PC-9 (cell line): Measurements from ENCODE around the gene SANBR. TPM values are rescaled to one million over a fixed set of nuclear protein-coding genes. Genes with fewer than 3 reads are reported as not detected.

Experiments used
- BruUV-seq: library from RNA; stranded (reverse); fragments of 400-500 nt; replicated peaks from 2 replicates; lab custom pipeline; 2021; lab: Mats Ljungman, UMichigan
- CTCF ChIA-PET: fragments of 300-600 bp; sonication (Branson Sonifier 250); formaldehyde crosslinking; loops from one replicate; lab custom pipeline; 2022; ENCODE audit warnings: antibody characterized with exemption; lab: Charles Lee
- POLR2A ChIA-PET: fragments of 300-600 bp; sonication (Branson Sonifier 250); formaldehyde crosslinking; loops from one replicate; lab custom pipeline; 2022; ENCODE audit warnings: antibody characterized with exemption; ENCODE audit not compliant: unreplicated experiment; lab: Charles Lee
- DNase-seq, 2 experiments: peaks; one replicate each; pipeline versions ENCODE4 v3.0.0 to v3.0.0-alpha.2; 2015 to 2022; ENCODE audit warnings: mixed read lengths in 1 of 2
- H2AFZ ChIP-seq: fragments of 200-600 bp; sonication (generic); 2 replicates; pipeline ENCODE4 v1.8.1; 2017; ENCODE audit warnings: antibody characterized with exemption
- H3F3A ChIP-seq: fragments of 200-600 bp; sonication (generic); 2 replicates; pipeline ENCODE4 v1.8.1; 2017; ENCODE audit warnings: antibody characterized with exemption, mild to moderate bottlenecking, low read depth; ENCODE audit not compliant: insufficient read depth
- H3K27ac ChIP-seq: fragments of 200-600 bp; sonication (generic); 2 replicates; pipeline ENCODE4 v1.6.1; 2016; ENCODE audit warnings: mixed run types
- H3K27me3 ChIP-seq: fragments of 200-600 bp; sonication (generic); 2 replicates; pipeline ENCODE4 v1.6.1; 2016; ENCODE audit warnings: low read depth, mixed run types; ENCODE audit not compliant: insufficient read depth
- H3K36me3 ChIP-seq: fragments of 200-600 bp; sonication (generic); 2 replicates; pipeline ENCODE4 v1.6.1; 2016; ENCODE audit warnings: low read depth, mixed run types
- H3K4me1 ChIP-seq: fragments of 200-600 bp; sonication (generic); replicated peaks from 2 replicates; pipeline ENCODE4 v1.6.1; 2016; ENCODE audit warnings: mixed run types; ENCODE audit not compliant: insufficient read depth
- H3K4me2 ChIP-seq: fragments of 200-600 bp; sonication (generic); 2 replicates; pipeline ENCODE4 v1.6.1; 2017; ENCODE audit warnings: mixed run types
- H3K4me3 ChIP-seq: fragments of 200-600 bp; sonication (generic); 2 replicates; pipeline ENCODE4 v1.6.1; 2016; ENCODE audit warnings: mixed run types
- H3K79me2 ChIP-seq: fragments of 200-600 bp; sonication (generic); 2 replicates; pipeline ENCODE4 v1.6.1; 2017; ENCODE audit warnings: low read depth, mixed run types
- H3K9me2 ChIP-seq: fragments of 200-600 bp; sonication (generic); 2 replicates; pipeline ENCODE4 v1.8.1; 2017; ENCODE audit warnings: mild to moderate bottlenecking; ENCODE audit not compliant: insufficient read depth
- H3K9me3 ChIP-seq: fragments of 200-600 bp; sonication (generic); 2 replicates; pipeline ENCODE4 v1.8.1; 2016; ENCODE audit warnings: low read depth; ENCODE audit not compliant: insufficient read depth
- H4K20me1 ChIP-seq: fragments of 200-600 bp; sonication (generic); 2 replicates; pipeline ENCODE4 v1.8.1; 2017; ENCODE audit not compliant: insufficient read depth
- CTCF ChIP-seq: fragments of 200-600 bp; sonication (generic); conservative IDR thresholded peaks from 2 replicates; pipeline ENCODE4 v1.6.1; 2017; ENCODE audit warnings: mixed run types, antibody characterized with exemption, mild to moderate bottlenecking, moderate library complexity
- EZH2 ChIP-seq: fragments of 200-600 bp; sonication (generic); IDR thresholded peaks from 2 replicates; pipeline ENCODE4 v1.8.0; 2017; ENCODE audit warnings: antibody characterized with exemption, low read depth
- intact Hi-C: fragments of 100-400 bp; cut with micrococcal nuclease; formaldehyde crosslinking; loops from one replicate; pipeline ENCODE4 v1.10.0; 2022; ENCODE audit not compliant: unreplicated experiment
- total RNA-seq: library from RNA; stranded (reverse); gene quantifications from 2 replicates; pipeline ENCODE4 v1.2.3, GENCODE V29; 2021

Gene SANBR
- total RNA-seq, 1 experiment from 2014 or later = 12.6 TPM

- peaks cover 3% of the 10 kb centered on the region; the same call in 1 of the 2 replicates for H3K36me3 ChIP-seq
- POLR2A ChIA-PET = interaction anchor here (0.6 kb wide), 1 partner anchor 291 kb away, joined by 11 read pairs; no protein-coding TSS in a partner anchor
- TF ChIP-seq EZH2 (no peak), CTCF (no peak)
- H3K4me2 ChIP-seq = no peak overlapping the region
- H3K9me3 ChIP-seq = no peaks in the 10 kb centered on the region
- no TSS peak for BruUV-seq
- H2AFZ ChIP-seq = no peak overlapping the region
- no peaks in the 10 kb centered on the region for H3F3A ChIP-seq
- intact Hi-C loops = no loop called here
- no peaks in the 10 kb centered on the region for H4K20me1 ChIP-seq
- no peak for DNase-seq
- no peak overlapping the region for H3K4me3 ChIP-seq
- H3K27me3 ChIP-seq = no peaks in the 10 kb centered on the region
- H3K4me1 ChIP-seq = no peaks in the 10 kb centered on the region
- CTCF ChIA-PET = interaction anchor here (0.6 kb wide), 1 partner anchor 226 kb away, joined by 14 read pairs; no protein-coding TSS in a partner anchor
- no peaks in the 10 kb centered on the region for H3K79me2 ChIP-seq
- no peaks in the 10 kb centered on the region for H3K9me2 ChIP-seq
- H3K27ac ChIP-seq = no peak overlapping the region
These were observed 24.1 kb downstream of the SANBR start for GRCh38 chr2:61089797-61090196.

GRCh38 chr2:61090386-61090921 lies 24.8 kb downstream of the SANBR start:
- H2AFZ ChIP-seq = no peak overlapping the region
- H3K9me2 ChIP-seq = no peaks in the 10 kb centered on the region
- H3K4me3 ChIP-seq = no peak overlapping the region
- H3K4me2 ChIP-seq = no peak overlapping the region
- no peaks in the 10 kb centered on the region for H3K4me1 ChIP-seq
- intact Hi-C loops = no loop called here
- BruUV-seq = no TSS peak
- CTCF ChIA-PET = no interaction called here
- H3K27ac ChIP-seq = no peak overlapping the region
- no peaks in the 10 kb centered on the region for H4K20me1 ChIP-seq
- TF ChIP-seq CTCF = no peak
- TF ChIP-seq EZH2 = no peak
- POLR2A ChIA-PET = no interaction called here
- no peaks in the 10 kb centered on the region for H3K27me3 ChIP-seq
- no peaks in the 10 kb centered on the region for H3K79me2 ChIP-seq
- peaks cover 3% of the 10 kb centered on the region; the same call in 1 of the 2 replicates for H3K36me3 ChIP-seq
- no peaks in the 10 kb centered on the region for H3K9me3 ChIP-seq
- DNase-seq = no peak
- no peaks in the 10 kb centered on the region for H3F3A ChIP-seq

GRCh38 chr2:61091485-61091884 lies 25.8 kb downstream of the SANBR start:
- POLR2A ChIA-PET = no interaction called here
- no peaks in the 10 kb centered on the region for H4K20me1 ChIP-seq
- no peaks in the 10 kb centered on the region for H3F3A ChIP-seq

More at GRCh38 chr2:61091485-61091884, 25.8 kb downstream of the SANBR start:
- Histone ChIP-seq H3K79me2 (no peaks in the 10 kb centered on the region), H3K4me1 (no peaks in the 10 kb centered on the region), H3K27me3 (no peaks in the 10 kb centered on the region), H3K9me3 (no peaks in the 10 kb centered on the region), H3K36me3 (peaks cover 2% of the 10 kb centered on the region; the same call in 1 of the 2 replicates), H3K9me2 (no peaks in the 10 kb centered on the region), H3K4me3 (no peak overlapping the region), H3K27ac (no peak overlapping the region), H2AFZ (no peak overlapping the region), H3K4me2 (no peak overlapping the region)
- BruUV-seq = no TSS peak
- CTCF ChIA-PET = interaction anchor here (0.7 kb wide), 1 partner anchor 1411 kb away, joined by 9 read pairs; no protein-coding TSS in a partner anchor
- intact Hi-C loops = no loop called here
- TF ChIP-seq CTCF = no peak
- TF ChIP-seq EZH2 = no peak
- DNase-seq = no peak
